Body of pancreas (tissue), 4 donors: Measurements from ENCODE around the gene MORC1.

Experiments
- CTCF ChIP-seq, 7 experiments: fragments of 450-650 bp in 4 of 7; fragments of 200-600 bp in 3 of 7; sonication (generic) in 3 of 7; IDR thresholded peaks; one replicate each; pipeline ENCODE4 v1.5.1; 2016 to 2019; ENCODE audit warnings: antibody characterized with exemption in 7 of 7
- POLR2A ChIP-seq, 3 donors: fragments of 450-650 bp; IDR thresholded peaks; one replicate each; pipeline ENCODE4 v1.6.1; 2016; ENCODE audit warnings: antibody characterized with exemption in 3 of 3, mild to moderate bottlenecking in 2 of 3

GRCh38 chr3:109028753-109029152 is 89.2 kb downstream of the MORC1 start:
- no peak for TF ChIP-seq CTCF (IDR thresholded peaks at IDR 0.05)
- TF ChIP-seq POLR2A (IDR thresholded peaks at IDR 0.05) = no peak
